Adrenal gland (tissue), 12 donors: ENCODE results near the gene HMGCS2. TPM values are rescaled to one million over a fixed set of nuclear protein-coding genes. Genes with fewer than 3 reads are reported as not detected.

Experiments used
- DNase-seq, 7 donors: peaks; one replicate each; pipeline ENCODE4 v3.0.0-alpha.2; 2019 to 2020
- H3K27ac ChIP-seq, 5 donors: fragments of 200-600 bp; sonication (generic) in 4 of 5; 1 replicate in 3 of 5; 2 replicates in 2 of 5; pipeline versions ENCODE4 v1.5.1 to v1.8.0; 2016 to 2020; ENCODE audit warnings: mild to moderate bottlenecking in 1 of 5
- H3K27me3 ChIP-seq: fragments of 200-600 bp; 2 replicates; pipeline ENCODE4 v1.8.0; 2021
- H3K36me3 ChIP-seq, 2 donors: fragments of 200-600 bp; replicated peaks in 1 of 2; 1 replicate in 1 of 2; 2 replicates in 1 of 2; pipeline versions ENCODE4 v1.5.1 to v1.8.0; 2018 to 2022
- H3K4me1 ChIP-seq, 2 donors: fragments of 200-600 bp; replicated peaks in 1 of 2; 1 replicate in 1 of 2; 2 replicates in 1 of 2; pipeline versions ENCODE4 v1.5.1 to v1.8.0; 2018 to 2021
- H3K4me3 ChIP-seq, 4 donors: fragments of 200-600 bp; sonication (generic) in 3 of 4; one replicate each; pipeline ENCODE4 v1.5.1; 2016 to 2018
- H3K9me3 ChIP-seq, 3 donors: fragments of 200-600 bp; sonication (generic) in 1 of 3; replicated peaks in 1 of 3; 1 replicate in 2 of 3; 2 replicates in 1 of 3; pipeline versions ENCODE4 v1.5.1 to v1.8.0; 2016 to 2021
- CTCF ChIP-seq, 6 experiments: fragments of 450-650 bp in 4 of 6; fragments of 200-600 bp in 2 of 6; sonication (generic) in 1 of 6; IDR thresholded peaks; 1 replicate in 5 of 6; 2 replicates in 1 of 6; pipeline versions ENCODE4 v1.5.1 to v1.8.0; 2016 to 2021; ENCODE audit warnings: antibody characterized with exemption in 6 of 6, mild to moderate bottlenecking in 2 of 6, moderate library complexity in 1 of 6
- POLR2A ChIP-seq, 2 donors: fragments of 450-650 bp; IDR thresholded peaks; one replicate each; pipeline ENCODE4 v1.6.1; 2017; ENCODE audit warnings: antibody characterized with exemption in 2 of 2, mild to moderate bottlenecking in 2 of 2, moderate library complexity in 1 of 2
- WGBS, 4 donors: extraction: QIAGEN DNeasy Blood & Tissue Kit in 2 of 4; methylation state at CpG; one replicate each; pipeline versions ENCODE4 v1.1.5 to v1.1.7; 2013 to 2017; 5-methylcytosine and 5-hydroxymethylcytosine counted together
- intact Hi-C, 2 donors: fragments of 100-400 bp; cut with DNase I; formaldehyde crosslinking; loops; one replicate each; pipeline versions ENCODE4 v1.14.1 to v1.15.0; 2022 to 2023
- polyA plus RNA-seq, 3 donors: library from polyadenylated mRNA; stranded (reverse); fragments of 200-250 nt in 2 of 3; fragments of 350-450 nt in 1 of 3; fragmentation: Illumina TruSeq in 1 of 3; extraction: RNeasy Lipid Tissue Mini Kit (QIAGEN cat#74804) in 1 of 3; gene quantifications; one replicate each; pipeline ENCODE4 v1.2.3, GENCODE V29; 2013 to 2014
- total RNA-seq, 9 donors: library from RNA; depleted of rRNA in 4 of 9; stranded (reverse); fragments of >200 nt in 4 of 9; fragments of 120-200 nt in 1 of 9; fragmentation: NEBNext Ultra II Directional in 1 of 9; extraction: Animal tissue kit (Norgen Biotek cat#: 25700) in 1 of 9; gene quantifications; one replicate each; pipeline versions ENCODE4 v1.1.0 to v1.2.4, GENCODE V29; 2013 to 2023
- donor health status: healthy with polysubstance abuse.
- donor health status: Bipolar disorder and iron deficiency.
- donor health status: DM: yes; HTN: yes; CAD: no.
- donor health status: DM: no; HTN: no; CAD: no.
- donor health status: DM: no; HTN: no; CAD: no.
- donor health status: DM: yes; HTN: yes; CAD: no.

HMGCS2 gene
- total and polyA plus RNA-seq, 12 donors: 0.30 to 0.68 (median 0.34) TPM; not detected in 5

- no peaks in the 10 kb centered on the region for H3K36me3 ChIP-seq
- WGBS, 4 donors: 78 to 87% (median 81%) methylated on average over 6 of the region's 6 CpGs
- peaks cover 0 to 3% (median 0%) of the 10 kb centered on the region in 3 donors for H3K9me3 ChIP-seq
- H3K4me1 ChIP-seq: no peaks in the 10 kb centered on the region
- no peak for TF ChIP-seq CTCF (IDR thresholded peaks at IDR 0.05)
- intact Hi-C loops: no loop called here
- no peak overlapping the region for H3K4me3 ChIP-seq
- no peak for DNase-seq
- no peak overlapping the region for H3K27ac ChIP-seq
- no peaks in the 10 kb centered on the region for H3K27me3 ChIP-seq
Measured at GRCh38 chr1:119703666-119704450, 64.8 kb downstream of the HMGCS2 start.

GRCh38 chr1:119702384-119702783 lies 66.3 kb downstream of the HMGCS2 start:
- H3K27me3 ChIP-seq: no peaks in the 10 kb centered on the region
- no peaks in the 10 kb centered on the region for H3K4me1 ChIP-seq
- no peaks in the 10 kb centered on the region for H3K36me3 ChIP-seq
- H3K4me3 ChIP-seq: no peak overlapping the region
- intact Hi-C loops: no loop called here
- no peak overlapping the region for H3K27ac ChIP-seq
- peaks cover 0 to 3% (median 0%) of the 10 kb centered on the region in 3 donors for H3K9me3 ChIP-seq
- no peak for DNase-seq
- TF ChIP-seq POLR2A (IDR thresholded peaks at IDR 0.05) (no peak), CTCF (IDR thresholded peaks at IDR 0.05) (no peak)
- 73 to 90% (median 75%) methylated on average over 2 of the region's 2 CpGs for whole genome bisulfite sequencing, 4 donors

- Histone ChIP-seq H3K4me3 (no peak overlapping the region), H3K27ac (no peak overlapping the region), H3K9me3 (peaks cover 0 to 3% (median 0%) of the 10 kb centered on the region in 3 donors), H3K36me3 (no peaks in the 10 kb centered on the region), H3K4me1 (no peaks in the 10 kb centered on the region), H3K27me3 (no peaks in the 10 kb centered on the region)
- intact Hi-C loops: no loop called here
- no peak for DNase-seq
- TF ChIP-seq POLR2A (IDR thresholded peaks at IDR 0.05) (no peak), CTCF (IDR thresholded peaks at IDR 0.05) (no peak)
Measured at GRCh38 chr1:119701659-119702058, 67.0 kb downstream of the HMGCS2 start.

- no peak for DNase-seq
- TF ChIP-seq CTCF (IDR thresholded peaks at IDR 0.05): no peak
- Histone ChIP-seq H3K27ac (no peak overlapping the region), H3K9me3 (peaks cover 0 to 3% (median 0%) of the 10 kb centered on the region in 3 donors), H3K27me3 (no peaks in the 10 kb centered on the region), H3K4me3 (no peak overlapping the region), H3K4me1 (no peaks in the 10 kb centered on the region), H3K36me3 (no peaks in the 10 kb centered on the region)
- 63 to 86% (median 77%) methylated on average over 2 of the region's 2 CpGs for WGBS, 4 donors
- intact Hi-C loops: no loop called here
Measured at GRCh38 chr1:119700326-119700725, 68.4 kb downstream of the HMGCS2 start.

Other genes with a start within 250 kb of the HMGCS2 start
- 10 to 100 TPM in 1 of 9 donors, 1 to 10 TPM in 8; 2.8 to 14.5 (median 5.9) TPM for gene ZNF697, start 120.6 kb downstream of the HMGCS2 start, total RNA-seq
- 1 to 10 TPM; 1.7 to 5.7 (median 1.9) TPM for gene ZNF697, start 120.6 kb downstream of the HMGCS2 start, polyA plus RNA-seq
- gene PHGDH, start 57.0 kb downstream of the HMGCS2 start, total RNA-seq: 10 to 100 TPM in 1 of 9 donors, 1 to 10 TPM in 8; 1.8 to 27.7 (median 3.4) TPM
- 10 to 100 TPM in 1 of 3 donors, 1 to 10 TPM in 2; 2.0 to 12.0 (median 3.8) TPM for gene PHGDH, start 57.0 kb downstream of the HMGCS2 start, polyA plus RNA-seq
- not detected for gene REG4, start 42.6 kb upstream of the HMGCS2 start, total RNA-seq
- not detected for gene REG4, start 42.6 kb upstream of the HMGCS2 start, polyA plus RNA-seq
- not detected for gene ADAM30, start 127.6 kb upstream of the HMGCS2 start, total RNA-seq
- not detected for gene ADAM30, start 127.6 kb upstream of the HMGCS2 start, polyA plus RNA-seq